Stimulated activated CD8-positive, alpha-beta memory T cell treated with anti-CD3 and anti-CD28 coated beads, Interleukin-4, amount 100 ng/mL, for 24 hours (primary cell): ENCODE data around the gene SLC38A3.
"Not testable (repeated sequence)": the region's sequence is repeated elsewhere in the genome, so short reads cannot be mapped to it uniquely, and the experiment has no call there.

Experiments used
- DNase-seq: peaks from one replicate; pipeline ENCODE4 v3.0.0-alpha.2; 2020; ENCODE audit warnings: low read depth

Gene SLC38A3

GRCh38 chr3:50251220-50251619 is 46.1 kb downstream of the SLC38A3 start:
- no peak for DNase-seq

GRCh38 chr3:50254577-50255250 is 49.6 kb downstream of the SLC38A3 start:
- no peak for DNase-seq

- DNase-seq: no peak
Measured at GRCh38 chr3:50255251-50255615, 50.2 kb downstream of the SLC38A3 start.

- DNase-seq: no peak
Measured at GRCh38 chr3:50256978-50257890, 52.2 kb downstream of the SLC38A3 start.

- no peak for DNase-seq
Measured at GRCh38 chr3:50258029-50258680, 53.1 kb downstream of the SLC38A3 start.

GRCh38 chr3:50258979-50259378 is 53.9 kb downstream of the SLC38A3 start:
- DNase-seq: no peak

GRCh38 chr3:50259432-50260026 is 54.5 kb downstream of the SLC38A3 start:
- no peak for DNase-seq

- DNase-seq: peak; percentile 77
Measured at GRCh38 chr3:50260027-50260941, 55.2 kb downstream of the SLC38A3 start.

- DNase-seq: no peak
Measured at GRCh38 chr3:50260942-50261441, 55.9 kb downstream of the SLC38A3 start.

- no peak for DNase-seq
Measured at GRCh38 chr3:50261505-50261904, 56.4 kb downstream of the SLC38A3 start.

GRCh38 chr3:50262200-50262599 is 57.1 kb downstream of the SLC38A3 start:
- not testable (repeated sequence) for DNase-seq

- DNase-seq: no peak
Measured at GRCh38 chr3:50262778-50263177, 57.7 kb downstream of the SLC38A3 start.

- no peak for DNase-seq
Measured at GRCh38 chr3:50263478-50264382, 58.7 kb downstream of the SLC38A3 start.

- DNase-seq: no peak
Measured at GRCh38 chr3:50264383-50264963, 59.4 kb downstream of the SLC38A3 start.

GRCh38 chr3:50264964-50265485 is 60.0 kb downstream of the SLC38A3 start:
- no peak for DNase-seq

GRCh38 chr3:50265571-50265970 is 60.5 kb downstream of the SLC38A3 start:
- DNase-seq: no peak

GRCh38 chr3:50266017-50266416 is 60.9 kb downstream of the SLC38A3 start:
- DNase-seq: no peak

- DNase-seq: no peak
Measured at GRCh38 chr3:50266836-50267235, 61.8 kb downstream of the SLC38A3 start.

GRCh38 chr3:50267280-50267913 is 62.3 kb downstream of the SLC38A3 start:
- DNase-seq: no peak
